NCI-H1048 (cell line): ENCODE data around the gene CXCL14.

ENCODE experiments used
- DNase-seq: peaks from one replicate; lab custom pipeline; 2025; lab: John Stamatoyannopoulos, UW

CXCL14 gene

GRCh38 chr5:135578685-135579341, at the start of gene CXCL14:
Gene CXCL14 (minus strand): TSS chr5:135578991. CDS start chr5:135578778, 213 bp downstream.
- no peak for DNase-seq

GRCh38 chr5:135626636-135627035, 47.8 kb upstream of the CXCL14 start:
- no peak for DNase-seq

GRCh38 chr5:135625961-135626360, 47.2 kb upstream of the CXCL14 start:
- no peak for DNase-seq

GRCh38 chr5:135625486-135625885, 46.7 kb upstream of the CXCL14 start:
- no peak for DNase-seq

- DNase-seq = no peak
Measured at GRCh38 chr5:135625061-135625460, 46.3 kb upstream of the CXCL14 start.

GRCh38 chr5:135623186-135623715, 44.5 kb upstream of the CXCL14 start:
- no peak for DNase-seq

- no peak for DNase-seq
Measured at GRCh38 chr5:135615581-135616260, 36.9 kb upstream of the CXCL14 start.

- no peak for DNase-seq
Measured at GRCh38 chr5:135615171-135615570, 36.4 kb upstream of the CXCL14 start.

- no peak for DNase-seq
Measured at GRCh38 chr5:135609981-135610380, 31.2 kb upstream of the CXCL14 start.

- DNase-seq = no peak
Measured at GRCh38 chr5:135608761-135609443, 30.1 kb upstream of the CXCL14 start.

- DNase-seq = no peak
Measured at GRCh38 chr5:135608361-135608760, 29.6 kb upstream of the CXCL14 start.

GRCh38 chr5:135606431-135606830, 27.6 kb upstream of the CXCL14 start:
- no peak for DNase-seq

GRCh38 chr5:135605221-135605620, 26.4 kb upstream of the CXCL14 start:
- DNase-seq = no peak

GRCh38 chr5:135604056-135604455, 25.3 kb upstream of the CXCL14 start:
- DNase-seq = no peak

- no peak for DNase-seq
Measured at GRCh38 chr5:135602882-135603721, 24.3 kb upstream of the CXCL14 start.

- no peak for DNase-seq
Measured at GRCh38 chr5:135601466-135601865, 22.7 kb upstream of the CXCL14 start.

GRCh38 chr5:135600971-135601381, 22.2 kb upstream of the CXCL14 start:
- no peak for DNase-seq

- DNase-seq = no peak
Measured at GRCh38 chr5:135600152-135600570, 21.4 kb upstream of the CXCL14 start.

- no peak for DNase-seq
Measured at GRCh38 chr5:135599421-135600151, 20.8 kb upstream of the CXCL14 start.

GRCh38 chr5:135598691-135599395, 20.1 kb upstream of the CXCL14 start:
- DNase-seq = no peak

- DNase-seq = no peak
Measured at GRCh38 chr5:135596788-135597187, 18.0 kb upstream of the CXCL14 start.
